GM18858 (cell line): ENCODE results near the gene LCP2.

ENCODE experiments used
- ATAC-seq: cut with Tn5 transposase; IDR thresholded peaks from one replicate; pipeline ENCODE4 v1.9.1; 2021; ENCODE audit not compliant: unreplicated experiment

Gene LCP2

DNA sequence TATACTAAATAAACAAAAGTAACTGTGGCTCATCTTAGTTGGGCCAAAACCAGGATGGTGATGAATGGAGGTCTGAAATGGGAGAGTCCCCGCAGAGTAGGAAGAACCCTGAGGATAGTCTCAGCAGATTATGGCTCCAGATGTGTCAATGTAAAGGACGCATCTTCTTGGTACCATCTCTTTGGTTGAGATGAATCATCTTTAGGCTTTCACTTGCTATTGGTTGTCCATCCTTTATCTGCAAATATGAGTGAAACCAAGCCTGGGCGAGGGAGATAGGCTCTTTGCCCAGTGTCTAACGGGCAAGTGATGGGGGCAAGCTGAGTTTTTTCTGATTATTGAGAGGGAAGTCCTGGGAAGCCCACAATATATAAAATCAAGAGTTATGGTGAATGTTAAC is 19.4 kb upstream of the LCP2 start:
- ATAC-seq, result no peak

GRCh38 chr5:170315154-170315553 is 17.6 kb upstream of the LCP2 start:
- ATAC-seq, result no peak

DNA sequence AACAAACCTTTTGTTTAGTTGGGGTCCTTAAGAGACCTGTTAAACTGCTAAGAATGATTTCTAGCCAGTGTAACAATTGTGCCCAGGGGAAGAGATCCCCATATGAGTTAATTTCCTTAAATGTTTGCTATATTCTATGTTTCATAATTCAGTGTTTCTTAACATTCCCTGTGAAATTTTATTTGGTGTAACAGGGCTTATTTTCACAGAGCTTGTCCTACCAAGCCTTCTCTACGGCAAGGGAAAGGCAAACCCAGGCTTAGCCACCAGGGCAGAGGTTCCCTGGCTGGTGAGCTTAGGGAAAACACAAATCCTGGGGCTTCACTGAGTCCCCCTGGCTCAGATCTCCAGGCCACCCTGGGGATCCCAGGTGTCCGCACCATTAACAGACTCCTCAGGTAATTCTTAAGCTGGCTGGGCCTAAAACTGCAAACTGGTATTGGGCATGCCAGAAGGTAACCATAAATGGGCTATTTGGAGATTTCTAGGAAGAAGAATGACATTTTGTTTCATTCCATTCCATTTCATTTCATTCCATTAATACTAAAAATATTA is 17.0 kb upstream of the LCP2 start:
- no peak for ATAC-seq

DNA sequence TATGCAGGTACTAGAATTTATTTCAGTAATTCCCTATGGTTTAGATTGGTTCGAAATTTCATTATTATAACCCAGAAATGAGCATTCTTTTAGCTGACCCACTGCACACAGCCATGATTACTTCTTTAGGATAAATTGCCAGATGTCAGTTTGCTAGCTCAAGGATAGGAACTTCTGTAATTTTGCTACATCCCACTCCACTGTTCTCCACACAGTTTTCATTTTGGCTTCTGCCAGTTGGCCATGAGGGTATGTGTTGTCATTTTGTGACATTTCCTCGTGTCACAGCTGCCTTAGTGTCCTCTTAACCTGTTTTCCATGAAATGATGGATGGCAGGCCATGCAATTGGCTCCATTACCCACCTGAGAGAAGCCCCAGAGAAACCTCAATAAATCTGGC is 16.2 kb upstream of the LCP2 start:
- no peak for ATAC-seq

- no peak for ATAC-seq
Measured at GRCh38 chr5:170313344-170313743, 15.8 kb upstream of the LCP2 start.

GRCh38 chr5:170312666-170313065 is 15.1 kb upstream of the LCP2 start:
- peak; percentile 56 for ATAC-seq

- no peak for ATAC-seq
Measured at GRCh38 chr5:170312301-170312595, 14.7 kb upstream of the LCP2 start.

GRCh38 chr5:170311511-170312300 is 14.1 kb upstream of the LCP2 start:
- no peak for ATAC-seq

- no peak for ATAC-seq
Measured at GRCh38 chr5:170310256-170310926, 12.8 kb upstream of the LCP2 start.

GRCh38 chr5:170308686-170309085 is 11.1 kb upstream of the LCP2 start:
- no peak for ATAC-seq

DNA sequence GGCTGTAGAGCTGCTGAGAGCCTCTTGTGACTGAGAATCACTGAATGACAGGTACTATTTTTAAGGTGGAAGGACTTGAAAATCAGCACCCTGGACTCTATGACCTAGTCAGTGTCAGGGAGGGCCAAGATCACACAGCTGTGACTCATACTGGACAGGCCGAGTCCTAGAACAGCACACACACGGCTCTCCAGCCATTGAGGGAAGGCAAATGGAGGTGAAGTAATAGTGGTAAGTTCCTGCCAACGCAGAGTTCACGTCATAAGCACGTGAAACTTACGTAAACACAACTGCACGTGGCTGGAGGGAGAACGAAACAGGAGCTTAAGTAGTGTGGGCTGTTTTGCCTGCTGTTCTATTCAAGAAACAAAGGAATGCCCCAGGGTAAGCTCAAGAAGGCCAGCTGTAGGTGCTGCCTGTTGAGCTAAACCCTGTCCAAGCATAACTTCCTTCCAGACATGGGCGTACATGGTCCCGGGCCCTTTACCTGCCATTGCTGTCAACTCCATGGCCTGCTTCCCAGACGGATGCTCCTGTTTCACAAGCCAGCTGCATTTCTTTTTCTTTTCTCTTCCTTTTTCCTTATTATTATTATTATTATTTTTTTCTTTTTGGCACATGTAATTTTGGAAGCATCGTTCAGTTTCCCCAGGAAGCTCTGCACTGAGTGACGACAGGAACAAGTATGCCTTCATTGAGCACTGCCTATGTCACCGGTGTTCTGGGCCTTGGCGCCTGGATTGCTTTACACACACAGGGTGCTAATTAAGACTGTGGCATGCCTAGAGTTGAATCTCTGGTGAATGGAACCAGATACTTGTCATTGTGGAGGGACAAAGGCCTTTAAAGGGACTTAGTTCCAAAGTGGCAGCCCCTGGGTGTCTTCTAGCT is 10.2 kb upstream of the LCP2 start:
- ATAC-seq, result no peak

DNA sequence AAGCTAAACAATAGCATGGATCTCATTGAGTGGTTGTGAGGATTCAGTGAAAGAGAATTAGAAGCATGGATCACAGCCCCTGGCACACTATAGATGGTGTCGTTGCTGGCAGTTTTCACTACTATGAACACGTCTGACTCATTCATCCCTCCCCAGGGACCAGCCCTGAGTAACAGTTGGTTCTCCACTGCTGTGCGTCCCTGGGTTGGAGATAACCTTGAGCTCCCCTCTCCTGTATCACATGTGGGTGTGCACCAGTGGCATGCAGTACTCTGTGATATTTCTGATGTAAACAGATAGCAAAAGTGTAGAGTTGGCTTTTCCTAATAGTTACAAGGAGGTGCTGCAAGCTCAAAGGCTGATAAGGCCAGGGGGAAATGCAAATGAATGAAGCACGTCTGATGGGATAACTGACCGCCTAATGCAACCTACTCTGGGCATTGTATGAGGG is 8.8 kb upstream of the LCP2 start:
- ATAC-seq, result peak; percentile 62

GRCh38 chr5:170305646-170306025 is 8.1 kb upstream of the LCP2 start:
- ATAC-seq, result no peak

DNA sequence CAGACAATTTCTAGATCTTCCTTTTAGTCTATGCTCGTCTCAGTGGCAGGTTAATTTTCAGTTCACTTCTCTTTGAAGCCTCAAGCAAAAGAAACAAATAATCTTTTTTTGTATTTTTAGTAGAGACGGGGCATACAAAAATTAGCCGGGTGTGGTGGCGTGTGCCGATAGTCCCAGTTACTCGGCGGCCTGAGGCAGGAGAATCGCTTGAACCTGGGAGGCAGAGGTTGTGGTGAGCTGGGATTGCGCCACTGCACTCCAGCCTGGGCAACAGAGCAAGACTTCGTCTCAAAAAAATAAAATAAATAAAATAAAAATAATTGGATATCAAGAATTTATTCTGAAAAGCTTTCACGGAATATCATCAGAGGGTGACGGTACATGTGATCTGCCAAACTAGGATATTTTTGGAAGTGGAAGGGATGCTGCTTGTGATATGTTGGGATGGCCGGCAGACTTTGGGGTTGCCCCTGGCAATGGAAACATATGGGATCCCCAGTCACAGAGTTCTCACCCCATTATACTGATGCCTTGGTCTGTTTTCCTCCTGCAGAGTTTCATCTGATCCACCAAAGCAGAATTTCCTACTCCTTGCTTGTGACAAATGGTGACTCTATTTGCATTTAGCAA is 7.6 kb upstream of the LCP2 start:
- no peak for ATAC-seq

GRCh38 chr5:170303549-170303948 is 6.0 kb upstream of the LCP2 start:
- ATAC-seq, result no peak

- ATAC-seq, result peak; percentile 77
Measured at GRCh38 chr5:170302653-170303501, 5.3 kb upstream of the LCP2 start.

DNA sequence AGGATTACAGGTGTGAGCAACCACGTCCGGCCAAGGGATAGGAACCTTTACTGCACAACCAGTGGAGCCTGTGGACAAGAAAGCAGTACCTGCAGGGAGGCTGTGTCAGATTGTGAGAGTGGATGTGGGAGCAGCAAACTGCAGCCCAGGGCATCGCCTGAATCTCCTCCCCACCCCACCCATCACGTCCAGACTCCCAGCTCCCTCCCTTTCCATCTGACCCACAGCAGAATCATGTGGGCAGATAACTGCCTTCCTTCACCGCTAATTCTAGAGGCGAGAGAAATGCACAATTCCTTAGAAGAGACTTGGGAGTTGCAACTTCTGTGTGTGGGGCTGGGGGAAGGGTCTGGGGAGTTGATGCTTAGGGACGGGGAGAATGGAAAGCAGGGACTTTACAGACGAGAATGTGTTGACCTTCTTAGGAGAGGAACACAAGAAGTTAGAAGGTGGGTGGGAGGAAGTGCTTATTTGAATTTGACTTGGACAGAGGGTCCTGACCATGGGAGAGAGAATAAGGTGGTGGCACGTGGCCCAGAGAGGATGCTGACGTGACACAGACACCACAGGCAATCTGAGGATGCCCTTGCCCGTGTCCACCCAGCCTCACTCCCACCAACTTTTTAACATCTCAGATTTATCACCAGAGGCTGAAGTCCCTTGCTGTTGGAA is 4.5 kb upstream of the LCP2 start:
- ATAC-seq, result no peak

DNA sequence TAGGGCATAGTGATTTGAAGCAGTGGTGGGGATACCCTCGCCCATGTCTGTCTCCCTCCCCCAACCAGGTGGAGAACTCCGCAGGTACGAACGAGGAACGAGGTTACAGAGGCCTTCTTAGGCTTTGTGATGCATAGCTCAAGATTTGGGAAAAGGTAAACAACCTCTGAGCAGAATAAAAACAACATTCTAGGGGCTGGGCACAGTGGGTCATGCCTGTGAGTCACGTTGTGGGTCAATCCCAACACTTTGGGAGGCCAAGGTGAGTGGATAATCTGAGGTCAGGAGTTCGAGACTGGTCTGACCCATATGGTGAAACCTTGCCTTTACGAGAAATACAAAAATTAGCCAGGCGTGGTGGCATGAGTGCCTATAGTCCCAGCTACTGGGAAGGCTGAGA is 3.6 kb upstream of the LCP2 start:
- ATAC-seq, result no peak

GRCh38 chr5:170300361-170301013 is 2.9 kb upstream of the LCP2 start:
- ATAC-seq, result no peak
